Left kidney (tissue), 8 donors: ENCODE measurements around the gene SBK2. TPM values are rescaled to one million over a fixed set of nuclear protein-coding genes. Genes with fewer than 3 reads are reported as not detected.
"Not testable (repeated sequence)": the region's sequence is repeated elsewhere in the genome, so short reads cannot be mapped to it uniquely, and the experiment has no call there.

Experiments used
- DNase-seq: peaks from one replicate; pipeline ENCODE4 v3.0.0-alpha.2; 2013
- long read RNA-seq, 8 donors: transcript quantifications; one replicate each; lab custom pipeline, GENCODE V29; 2026
- polyA plus RNA-seq: library from polyadenylated mRNA; unstranded; fragments of 120-200 nt; gene quantifications from one replicate; pipeline ENCODE4 v1.2.1, GENCODE V29; 2013; ENCODE audit not compliant: insufficient read length

Gene SBK2
- polyA plus RNA-seq, result 1.1 TPM
- long read RNA-seq, donor 1, partial matches to known transcripts, result 0 of 1 reads
- long read RNA-seq, donor 1, other reads (novel, unspliced or antisense), result 0 of 1 reads
- long read RNA-seq, donor 2, partial matches to known transcripts, result 0 of 1 reads
- long read RNA-seq, donor 2, other reads (novel, unspliced or antisense), result 0 of 1 reads
- long read RNA-seq, donor 3, result 0 reads
- long read RNA-seq, donor 4, result 0 reads
- long read RNA-seq, donor 5, result 0 reads
- long read RNA-seq, donor 6, result 0 reads
- long read RNA-seq, donor 7, partial matches to known transcripts, result 0 of 1 reads
- long read RNA-seq, donor 7, other reads (novel, unspliced or antisense), result 0 of 1 reads
- long read RNA-seq, donor 8, result 0 reads

- no peak for DNase-seq
Observed at GRCh38 chr19:55536951-55537740, at the start of gene SBK2. Gene SBK2 (minus strand): TSS chr19:55537133. CDS start chr19:55536294, 839 bp downstream.

- DNase-seq, result peak; percentile 86
Observed at GRCh38 chr19:55585658-55586339, 48.9 kb upstream of the SBK2 start.

- no peak for DNase-seq
Observed at GRCh38 chr19:55584871-55585270, 47.9 kb upstream of the SBK2 start.

- not testable (repeated sequence) for DNase-seq
Observed at GRCh38 chr19:55583897-55584296, 47.0 kb upstream of the SBK2 start.

- DNase-seq, result not testable (repeated sequence)
Observed at GRCh38 chr19:55582284-55582683, 45.4 kb upstream of the SBK2 start.

GRCh38 chr19:55581823-55582223, 44.9 kb upstream of the SBK2 start:
- no peak for DNase-seq

- no peak for DNase-seq
Observed at GRCh38 chr19:55581145-55581822, 44.4 kb upstream of the SBK2 start.

GRCh38 chr19:55580628-55581144, 43.8 kb upstream of the SBK2 start, which contains the start of gene ZNF579:
Gene ZNF579 (minus strand): TSS chr19:55580848. CDS start chr19:55579639, 1,209 bp downstream.
- DNase-seq, result peak; percentile 89

- DNase-seq, result no peak
Observed at GRCh38 chr19:55579766-55580621, 43.1 kb upstream of the SBK2 start.

- no peak for DNase-seq
Observed at GRCh38 chr19:55578761-55579747, 42.1 kb upstream of the SBK2 start.

- DNase-seq, result no peak
Observed at GRCh38 chr19:55578031-55578760, 41.3 kb upstream of the SBK2 start.

GRCh38 chr19:55576746-55577145, 39.8 kb upstream of the SBK2 start:
- no peak for DNase-seq

GRCh38 chr19:55573929-55574328, 37.0 kb upstream of the SBK2 start:
- not testable (repeated sequence) for DNase-seq

GRCh38 chr19:55569477-55569876, 32.5 kb upstream of the SBK2 start:
- not testable (repeated sequence) for DNase-seq

GRCh38 chr19:55567708-55568328, 30.9 kb upstream of the SBK2 start:
- no peak for DNase-seq

- DNase-seq, result no peak
Observed at GRCh38 chr19:55566823-55567222, 29.9 kb upstream of the SBK2 start.

GRCh38 chr19:55563261-55563690, 26.3 kb upstream of the SBK2 start:
- DNase-seq, result no peak

GRCh38 chr19:55559684-55560083, 22.8 kb upstream of the SBK2 start:
- DNase-seq, result no peak
